HepG2 (cell line): Measurements from ENCODE around the gene TMEM204. TPM values are rescaled to one million over a fixed set of nuclear protein-coding genes. Genes with fewer than 3 reads are reported as not detected.

Experiments
- ATAC-seq: fragments of 200-7000 bp; cut with Tn5 transposase; 3 replicates; pipeline ENCODE4 v1.9.1; 2020; ENCODE audit warnings: mild to moderate bottlenecking, moderate library complexity
- BruUV-seq: library from RNA; stranded (reverse); fragments of 400-500 nt; replicated peaks from 2 replicates; lab custom pipeline; 2021; lab: Mats Ljungman, UMichigan
- CTCF ChIA-PET: fragments of 300-600 bp; formaldehyde crosslinking; extraction: SDS; loops from one replicate; lab custom pipeline; 2021; ENCODE audit warnings: low total read pairs, inconsistent platforms, low intra/inter-chr PET ratio; lab: Yijun Ruan, JAX
- POLR2A ChIA-PET: fragments of 350-600 bp; sonication (Branson Sonifier 250); formaldehyde crosslinking; loops from one replicate; lab custom pipeline; 2020; ENCODE audit warnings: antibody characterized with exemption, inconsistent platforms; lab: Yijun Ruan, JAX
- DNase-seq: peaks from one replicate; pipeline ENCODE4 v3.0.0-alpha.2; 2015; ENCODE audit warnings: low spot score
- FAIRE-seq: peaks from 3 replicates; lab custom pipeline; 2011; peaks lifted over from hg19 to GRCh38; lab: Jason Lieb, UNC
- H2AFZ ChIP-seq: one replicate; pipeline ENCODE4 v1.6.1; 2011; ENCODE audit warnings: low read length, inconsistent platforms
- H3K27ac ChIP-seq: fragments of 300-600 bp; 3 replicates; pipeline ENCODE4 v1.8.0; 2011; ENCODE audit warnings: mixed run types, mild to moderate bottlenecking, mixed read lengths, low read length, inconsistent platforms; ENCODE audit not compliant: insufficient read depth; ENCODE audit errors: extremely low read length
- H3K27me3 ChIP-seq, 2 experiments: fragments of 200-600 bp in 1 of 2; 2 replicates in 1 of 2; 3 replicates in 1 of 2; pipeline versions ENCODE4 v1.6.0 to v1.8.0; 2011; ENCODE audit warnings: low read length in 2 of 2, mild to moderate bottlenecking in 2 of 2, moderate library complexity in 2 of 2, inconsistent platforms in 1 of 2; ENCODE audit not compliant: insufficient read depth in 2 of 2, control insufficient read depth in 1 of 2
- H3K36me3 ChIP-seq, 2 experiments: fragments of 200-600 bp in 1 of 2; replicated peaks in 1 of 2; 2 replicates in 1 of 2; 3 replicates in 1 of 2; pipeline versions ENCODE4 v1.5.1 to v1.8.0; 2011; ENCODE audit warnings: low read length in 2 of 2, inconsistent platforms in 1 of 2; ENCODE audit not compliant: insufficient read depth in 2 of 2, control insufficient read depth in 1 of 2
- H3K4me1 ChIP-seq: 2 replicates; pipeline ENCODE4 v1.5.1; 2012; ENCODE audit warnings: low read length, inconsistent platforms; ENCODE audit not compliant: insufficient read depth
- H3K4me2 ChIP-seq: 2 replicates; pipeline ENCODE4 v1.6.0; 2011; ENCODE audit warnings: low read depth, low read length, inconsistent platforms
- H3K4me3 ChIP-seq, 3 experiments: fragments of 200-600 bp in 1 of 3; sonication (generic), shearing (Covaris generic) in 1 of 3; replicated peaks in 1 of 3; 2 replicates each; pipeline ENCODE4 v1.5.1; 2011 to 2016; ENCODE audit warnings: low read length in 3 of 3, inconsistent platforms in 2 of 3, low read depth in 2 of 3, mild to moderate bottlenecking in 2 of 3, control low read depth in 1 of 3, mixed read lengths in 1 of 3; ENCODE audit not compliant: insufficient read depth in 1 of 3
- H3K79me2 ChIP-seq: one replicate; pipeline ENCODE4 v1.6.1; 2011; ENCODE audit warnings: low read length, inconsistent platforms; ENCODE audit not compliant: insufficient read depth
- H3K9ac ChIP-seq: 2 replicates; pipeline ENCODE4 v1.6.0; 2011; ENCODE audit warnings: mild to moderate bottlenecking, low read depth, low read length, inconsistent platforms; ENCODE audit not compliant: insufficient read depth
- H3K9me3 ChIP-seq: 2 replicates; pipeline ENCODE4 v1.5.1; 2012; ENCODE audit warnings: mild to moderate bottlenecking, low read length
- H4K20me1 ChIP-seq: 2 replicates; pipeline ENCODE4 v1.6.0; 2011; ENCODE audit warnings: inconsistent platforms, mild to moderate bottlenecking, low read length, moderate library complexity; ENCODE audit not compliant: insufficient read depth
- DMTF1 ChIP-seq: sonication (generic); formaldehyde crosslinking; IDR thresholded peaks from 2 replicates; pipeline ENCODE4 v1.4.0; 2020; ENCODE audit warnings: mild to moderate bottlenecking, missing genetic modification reagents
- ELF4 ChIP-seq: sonication (generic); formaldehyde crosslinking; IDR thresholded peaks from 2 replicates; pipeline ENCODE4 v1.5.0; 2020; ENCODE audit warnings: missing genetic modification reagents, mild to moderate bottlenecking, moderate library complexity, borderline replicate concordance
- MTERF4 ChIP-seq: sonication (generic); formaldehyde crosslinking; IDR thresholded peaks from 2 replicates; pipeline ENCODE4 v1.8.0; 2023; ENCODE audit warnings: mild to moderate bottlenecking, missing genetic modification reagents
- ZNF383 ChIP-seq: sonication (generic); formaldehyde crosslinking; IDR thresholded peaks from 2 replicates; pipeline ENCODE4 v1.4.0; 2020; ENCODE audit warnings: missing genetic modification reagents, mild to moderate bottlenecking, borderline replicate concordance
- ZNF549 ChIP-seq: sonication (generic); formaldehyde crosslinking; IDR thresholded peaks from 2 replicates; pipeline ENCODE4 v1.5.0; 2020; ENCODE audit warnings: missing genetic modification reagents
- ZNF7 ChIP-seq: IDR thresholded peaks from 2 replicates; pipeline ENCODE4 v1.6.1; 2016; ENCODE audit warnings: missing biosample characterization, missing genetic modification reagents
- ZNF746 ChIP-seq: sonication (generic); formaldehyde crosslinking; IDR thresholded peaks from 2 replicates; pipeline ENCODE4 v1.8.0; 2022; ENCODE audit warnings: mild to moderate bottlenecking, missing genetic modification reagents
- ZNF749 ChIP-seq: sonication (generic); formaldehyde crosslinking; IDR thresholded peaks from 2 replicates; pipeline ENCODE4 v1.8.0; 2022; ENCODE audit warnings: mild to moderate bottlenecking, missing genetic modification reagents, moderate library complexity, borderline replicate concordance
- WGBS: methylation state at CpG from one replicate; pipeline ENCODE4 v1.1.6; 2017; ENCODE audit warnings: low lambda C conversion rate; 5-methylcytosine and 5-hydroxymethylcytosine counted together
- in situ Hi-C: cut with HindIII; loops from 2 replicates; pipeline ENCODE4 v1.10.0; 2017; ENCODE audit warnings: low pct_unique_long_range_greater_than_20kb; ENCODE audit not compliant: extremely low pct_ligation_motif_present
- intact Hi-C: fragments of 100-400 bp; cut with micrococcal nuclease; formaldehyde crosslinking; loops from one replicate; pipeline ENCODE4 v1.10.0; 2022; ENCODE audit not compliant: unreplicated experiment
- polyA plus RNA-seq, 8 experiments: library from polyadenylated mRNA; depleted of rRNA in 3 of 8; stranded (reverse) in 7 of 8; unstranded in 1 of 8; fragments of >200 nt; fragmentation: Illumina TruSeq in 4 of 8; extraction: Trizol in 4 of 8; gene quantifications; 2 replicates each; pipeline versions ENCODE4 v1.2.1 to v1.2.3, GENCODE V29; 2011 to 2016; ENCODE audit warnings: low read depth in 4 of 8, missing spikeins in 1 of 8, mixed read lengths in 1 of 8; ENCODE audit not compliant: insufficient read depth in 1 of 8
- total RNA-seq, 5 experiments: library from RNA; depleted of rRNA; stranded (reverse); fragments of >200 nt; fragmentation: Illumina TruSeq; extraction: Trizol; gene quantifications; 2 replicates each; pipeline ENCODE4 v1.2.3, GENCODE V29; 2016; ENCODE audit warnings: low read depth in 1 of 5
- TF ChIP-seq, protein P1 (sequence below): sonication (generic); formaldehyde crosslinking; IDR thresholded peaks from 2 replicates; pipeline ENCODE4 v1.5.1; 2020; ENCODE audit warnings: missing genetic modification reagents, mild to moderate bottlenecking, borderline replicate concordance
- TF ChIP-seq, protein P2 (sequence below): fragments of 450-650 bp; IDR thresholded peaks from 2 replicates; pipeline ENCODE4 v1.6.1; 2016
- TF ChIP-seq, protein P3 (sequence below): sonication (generic); formaldehyde crosslinking; IDR thresholded peaks from 2 replicates; pipeline ENCODE4 v1.4.0; 2020; ENCODE audit warnings: missing genetic modification reagents, mild to moderate bottlenecking, borderline replicate concordance
- TF ChIP-seq, protein P4 (sequence below): sonication (generic); formaldehyde crosslinking; IDR thresholded peaks from 2 replicates; pipeline ENCODE4 v1.8.0; 2022; ENCODE audit warnings: mild to moderate bottlenecking, missing genetic modification reagents

Gene TMEM204
- total and polyA plus RNA-seq, 2 of the 13 experiments (the other 11 are each of a cell fraction or from before 2014, with no cell fraction given), result not detected

GRCh38 chr16:1548727-1549126, 15.3 kb downstream of the TMEM204 start (continued):
- TF ChIP-seq ZNF746 (no peak), ZNF549 (CRISPR knock-in tag) (no peak), ZNF7 (CRISPR knock-in tag) (no peak), DMTF1 (no peak)
- TF ChIP-seq, all 625 proteins: peak for 0

DNA sequence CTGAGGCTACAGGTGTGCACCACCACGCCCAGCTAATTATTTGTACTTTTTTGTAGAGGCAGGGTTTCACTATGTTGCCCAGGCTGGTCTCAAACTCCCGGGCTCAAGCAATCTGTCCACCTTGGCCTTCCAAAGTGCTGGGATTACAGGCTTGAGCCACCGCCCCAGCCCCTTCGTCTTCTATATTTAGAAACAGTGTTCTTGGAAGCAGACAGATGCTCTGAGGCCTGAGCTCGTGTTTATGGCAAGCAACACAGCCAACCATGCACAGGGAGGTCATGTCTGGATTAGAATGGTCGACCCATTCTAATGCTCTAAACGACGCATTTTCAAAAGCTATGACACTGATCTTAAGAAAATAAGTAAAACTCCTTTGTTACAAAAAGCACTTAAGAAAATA, 16.6 kb downstream of the TMEM204 start:
- H2AFZ ChIP-seq, result no peak overlapping the region
- intact Hi-C loops, result no loop called here
- H3K9ac ChIP-seq, result no peak overlapping the region
- H3K27me3 ChIP-seq, result no peaks in the 10 kb centered on the region
- no TSS peak for BruUV-seq
- FAIRE-seq, result no peak
- DNase-seq, result no peak
- TF ChIP-seq ZNF749 (CRISPR knock-in tag) (no peak), ZNF383 (no peak), MTERF4 (CRISPR knock-in tag) (no peak), ELF4 (CRISPR knock-in tag) (no peak)
- TF ChIP-seq, protein P1, sequence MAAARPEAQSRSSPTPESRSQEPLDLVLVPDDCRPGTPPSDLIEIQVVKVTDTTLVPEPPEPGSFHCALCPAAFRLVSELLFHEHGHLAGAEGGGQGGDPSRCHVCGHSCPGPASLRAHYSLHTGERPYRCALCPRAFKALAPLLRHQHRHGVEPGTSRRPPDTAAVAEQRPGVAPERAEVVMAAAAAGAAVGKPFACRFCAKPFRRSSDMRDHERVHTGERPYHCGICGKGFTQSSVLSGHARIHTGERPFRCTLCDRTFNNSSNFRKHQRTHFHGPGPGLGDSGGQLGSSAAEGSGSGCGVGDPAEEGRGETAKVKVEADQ (CRISPR knock-in tag), result no peak
- TF ChIP-seq, protein P2, sequence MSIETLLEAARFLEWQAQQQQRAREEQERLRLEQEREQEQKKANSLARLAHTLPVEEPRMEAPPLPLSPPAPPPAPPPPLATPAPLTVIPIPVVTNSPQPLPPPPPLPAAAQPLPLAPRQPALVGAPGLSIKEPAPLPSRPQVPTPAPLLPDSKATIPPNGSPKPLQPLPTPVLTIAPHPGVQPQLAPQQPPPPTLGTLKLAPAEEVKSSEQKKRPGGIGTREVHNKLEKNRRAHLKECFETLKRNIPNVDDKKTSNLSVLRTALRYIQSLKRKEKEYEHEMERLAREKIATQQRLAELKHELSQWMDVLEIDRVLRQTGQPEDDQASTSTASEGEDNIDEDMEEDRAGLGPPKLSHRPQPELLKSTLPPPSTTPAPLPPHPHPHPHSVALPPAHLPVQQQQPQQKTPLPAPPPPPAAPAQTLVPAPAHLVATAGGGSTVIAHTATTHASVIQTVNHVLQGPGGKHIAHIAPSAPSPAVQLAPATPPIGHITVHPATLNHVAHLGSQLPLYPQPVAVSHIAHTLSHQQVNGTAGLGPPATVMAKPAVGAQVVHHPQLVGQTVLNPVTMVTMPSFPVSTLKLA, result no peak
- TF ChIP-seq, protein P3, sequence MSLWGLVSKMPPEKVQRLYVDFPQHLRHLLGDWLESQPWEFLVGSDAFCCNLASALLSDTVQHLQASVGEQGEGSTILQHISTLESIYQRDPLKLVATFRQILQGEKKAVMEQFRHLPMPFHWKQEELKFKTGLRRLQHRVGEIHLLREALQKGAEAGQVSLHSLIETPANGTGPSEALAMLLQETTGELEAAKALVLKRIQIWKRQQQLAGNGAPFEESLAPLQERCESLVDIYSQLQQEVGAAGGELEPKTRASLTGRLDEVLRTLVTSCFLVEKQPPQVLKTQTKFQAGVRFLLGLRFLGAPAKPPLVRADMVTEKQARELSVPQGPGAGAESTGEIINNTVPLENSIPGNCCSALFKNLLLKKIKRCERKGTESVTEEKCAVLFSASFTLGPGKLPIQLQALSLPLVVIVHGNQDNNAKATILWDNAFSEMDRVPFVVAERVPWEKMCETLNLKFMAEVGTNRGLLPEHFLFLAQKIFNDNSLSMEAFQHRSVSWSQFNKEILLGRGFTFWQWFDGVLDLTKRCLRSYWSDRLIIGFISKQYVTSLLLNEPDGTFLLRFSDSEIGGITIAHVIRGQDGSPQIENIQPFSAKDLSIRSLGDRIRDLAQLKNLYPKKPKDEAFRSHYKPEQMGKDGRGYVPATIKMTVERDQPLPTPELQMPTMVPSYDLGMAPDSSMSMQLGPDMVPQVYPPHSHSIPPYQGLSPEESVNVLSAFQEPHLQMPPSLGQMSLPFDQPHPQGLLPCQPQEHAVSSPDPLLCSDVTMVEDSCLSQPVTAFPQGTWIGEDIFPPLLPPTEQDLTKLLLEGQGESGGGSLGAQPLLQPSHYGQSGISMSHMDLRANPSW, result no peak
- TF ChIP-seq, protein P4, sequence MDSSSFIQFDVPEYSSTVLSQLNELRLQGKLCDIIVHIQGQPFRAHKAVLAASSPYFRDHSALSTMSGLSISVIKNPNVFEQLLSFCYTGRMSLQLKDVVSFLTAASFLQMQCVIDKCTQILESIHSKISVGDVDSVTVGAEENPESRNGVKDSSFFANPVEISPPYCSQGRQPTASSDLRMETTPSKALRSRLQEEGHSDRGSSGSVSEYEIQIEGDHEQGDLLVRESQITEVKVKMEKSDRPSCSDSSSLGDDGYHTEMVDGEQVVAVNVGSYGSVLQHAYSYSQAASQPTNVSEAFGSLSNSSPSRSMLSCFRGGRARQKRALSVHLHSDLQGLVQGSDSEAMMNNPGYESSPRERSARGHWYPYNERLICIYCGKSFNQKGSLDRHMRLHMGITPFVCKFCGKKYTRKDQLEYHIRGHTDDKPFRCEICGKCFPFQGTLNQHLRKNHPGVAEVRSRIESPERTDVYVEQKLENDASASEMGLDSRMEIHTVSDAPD, result no peak
- TF ChIP-seq, all 625 proteins: peak for 0
- no peak for ATAC-seq
- H4K20me1 ChIP-seq, result no peaks in the 10 kb centered on the region
- CTCF ChIA-PET, result no interaction called here
- H3K4me3 ChIP-seq, result no peak overlapping the region
- in situ Hi-C loops, result no loop called here
- POLR2A ChIA-PET, result no interaction called here
- H3K9me3 ChIP-seq, result no peaks in the 10 kb centered on the region
- no peaks in the 10 kb centered on the region for H3K79me2 ChIP-seq
- H3K4me1 ChIP-seq, result peaks cover 29% of the 10 kb centered on the region
- H3K27ac ChIP-seq, result no peak overlapping the region
- peaks cover 1 to 11% of the 10 kb centered on the region in 2 experiments; a peak in 3 of 5 replicates for H3K36me3 ChIP-seq
- no peak overlapping the region for H3K4me2 ChIP-seq
- 90% methylated on average over 8 of the region's 8 CpGs for WGBS
